GM12878 (cell line): Measurements from ENCODE around the gene MSRB2. TPM values are rescaled to one million over a fixed set of nuclear protein-coding genes. Genes with fewer than 3 reads are reported as not detected.

ENCODE experiments used
- ATF3 ChIP-seq: IDR thresholded peaks from 2 replicates; pipeline ENCODE4 v1.6.1; 2011; ENCODE audit warnings: low read depth, mild to moderate bottlenecking, low read length, moderate library complexity, borderline replicate concordance; ENCODE audit errors: extremely low read depth
- BCL11A ChIP-seq: IDR thresholded peaks from 2 replicates; pipeline ENCODE4 v1.6.1; 2011; ENCODE audit warnings: low read depth, low read length
- BMI1 ChIP-seq: fragments of 450-650 bp; IDR thresholded peaks from 2 replicates; pipeline ENCODE4 v1.6.1; 2016; ENCODE audit warnings: mild to moderate bottlenecking, moderate library complexity, borderline replicate concordance
- BRCA1 ChIP-seq: IDR thresholded peaks from 2 replicates; pipeline ENCODE4 v1.6.1; 2011; ENCODE audit warnings: low read depth, low read length, improper control_type of control experiment
- CBX3 ChIP-seq: fragments of 200-600 bp; sonication (generic); IDR thresholded peaks from 2 replicates; pipeline ENCODE4 v1.6.1; 2016; ENCODE audit warnings: low read depth, borderline replicate concordance
- CEBPZ ChIP-seq: fragments of 150-350 bp; IDR thresholded peaks from 2 replicates; pipeline ENCODE4 v1.6.1; 2016; ENCODE audit warnings: low read depth, low read length
- CTCF ChIP-seq, 3 experiments: IDR thresholded peaks in 2 of 3; conservative IDR thresholded peaks in 1 of 3; 2 replicates each; pipeline ENCODE4 v1.5.1; 2011; ENCODE audit warnings: low read depth in 3 of 3, low read length in 3 of 3, mild to moderate bottlenecking in 3 of 3, control low read depth in 2 of 3, moderate library complexity in 2 of 3, inconsistent platforms in 1 of 3, mixed read lengths in 1 of 3; ENCODE audit not compliant: control insufficient read depth in 2 of 3, insufficient read depth in 1 of 3; ENCODE audit errors: extremely low read depth in 1 of 3
- CUX1 ChIP-seq: IDR thresholded peaks from 2 replicates; pipeline ENCODE4 v1.6.1; 2012; ENCODE audit warnings: improper control_type of control experiment, low read depth, low read length; ENCODE audit not compliant: insufficient replicate concordance
- DPF2 ChIP-seq: fragments of 450-650 bp; IDR thresholded peaks from 2 replicates; pipeline ENCODE4 v1.6.1; 2017; ENCODE audit warnings: mild to moderate bottlenecking
- FOS ChIP-seq: IDR thresholded peaks from 3 replicates; pipeline ENCODE4 v1.6.1; 2011; ENCODE audit warnings: borderline replicate concordance; ENCODE audit not compliant: insufficient read length; ENCODE audit errors: extremely low read depth
- HDAC6 ChIP-seq: fragments of 200-600 bp; sonication (generic); IDR thresholded peaks from one replicate; pipeline ENCODE4 v1.8.0; 2017; ENCODE audit warnings: antibody characterized with exemption; ENCODE audit not compliant: unreplicated experiment
- MYC ChIP-seq: IDR thresholded peaks from 2 replicates; pipeline ENCODE4 v1.6.1; 2011; ENCODE audit warnings: mild to moderate bottlenecking, low read length, moderate library complexity, inconsistent platforms; ENCODE audit not compliant: insufficient read depth, insufficient replicate concordance, insufficient read length, severe bottlenecking
- NBN ChIP-seq: fragments of 450-650 bp; IDR thresholded peaks from 2 replicates; pipeline ENCODE4 v1.6.1; 2016
- PAX5 ChIP-seq: IDR thresholded peaks from 2 replicates; pipeline ENCODE4 v1.6.1; 2011; ENCODE audit warnings: low read depth, low read length, borderline replicate concordance
- RBBP5 ChIP-seq: fragments of 200-600 bp; sonication (generic); conservative IDR thresholded peaks from 2 replicates; pipeline ENCODE4 v1.6.1; 2016
- STAT1 ChIP-seq: fragments of 450-650 bp; conservative IDR thresholded peaks from 2 replicates; pipeline ENCODE4 v1.6.1; 2014; ENCODE audit warnings: antibody characterized with exemption, mild to moderate bottlenecking
- TAF1 ChIP-seq: IDR thresholded peaks from 2 replicates; pipeline ENCODE4 v1.6.1; 2011; ENCODE audit warnings: mild to moderate bottlenecking, low read depth, low read length, borderline replicate concordance
- TARDBP ChIP-seq: IDR thresholded peaks from 2 replicates; pipeline ENCODE4 v1.6.1; 2016; ENCODE audit warnings: borderline replicate concordance
- ZNF274 ChIP-seq: IDR thresholded peaks from one replicate; pipeline ENCODE4 v1.8.0; 2011; ENCODE audit not compliant: insufficient read length, insufficient read depth
- polyA plus RNA-seq, 11 experiments: library from polyadenylated mRNA; depleted of rRNA in 4 of 11; unstranded in 6 of 11; stranded (reverse) in 5 of 11; fragments of >200 nt; fragmentation: Nextera tagmentation in 4 of 11; fragmentation: Illumina TruSeq in 1 of 11; extraction: Ambion mirVana in 4 of 11; extraction: Trizol in 1 of 11; gene quantifications; 1 replicate in 1 of 11; 2 replicates in 10 of 11; pipeline versions ENCODE4 v1.2.1 to v1.2.3, GENCODE V29; 2011 to 2016; ENCODE audit warnings: inconsistent platforms in 2 of 11, missing spikeins in 2 of 11, low read depth in 1 of 11
- total RNA-seq, 4 experiments: library from RNA; depleted of rRNA in 3 of 4; stranded (reverse); fragments of >200 nt in 3 of 4; fragmentation: Illumina TruSeq in 1 of 4; extraction: Trizol in 1 of 4; gene quantifications; 2 replicates each; pipeline versions ENCODE4 v1.2.1 to v1.2.3, GENCODE V29; 2013 to 2021

Gene MSRB2
- total and polyA plus RNA-seq, 10 of the 15 experiments (the other 5 are each of a cell fraction or from before 2014, with no cell fraction given), result 1.5 to 18.6 (median 6.2) TPM

GRCh38 chr10:23095404-23095965 is at the start of gene MSRB2 (continued):
- TF ChIP-seq TAF1 (peak; percentile 33; the same call in 1 of the 2 replicates), STAT1 (no peak), CEBPZ (no peak), BCL11A (no peak), NBN (no peak), PAX5 (no peak), BRCA1 (no peak), ATF3 (no peak), CBX3 (no peak), HDAC6 (no peak), DPF2 (peak; percentile 60; the same call in 1 of the 2 replicates), FOS (no peak), CTCF (IDR thresholded peaks at IDR 0.05 in 2 of 3, conservative IDR thresholded peaks at IDR 0.05 in 1 of 3; ENCODE audit: control insufficient read depth in 2 of 3, extremely low read depth in 1 of 3, insufficient read depth in 1 of 3, low read depth in 3 of 3, low read length in 3 of 3) (no peak), RBBP5 (no peak), ZNF274 (no peak), CUX1 (no peak), BMI1 (no peak), MYC (no peak), TARDBP (no peak)
